ENCODE results near the gene BTNL2. TPM values are rescaled to one million over a fixed set of nuclear protein-coding genes. Genes with fewer than 3 reads are reported as not detected.

Gene BTNL2
- total and polyA plus RNA-seq, 8 donors, result 0.86 to 3.0 (median 1.3) TPM; not detected in 2

DNA sequence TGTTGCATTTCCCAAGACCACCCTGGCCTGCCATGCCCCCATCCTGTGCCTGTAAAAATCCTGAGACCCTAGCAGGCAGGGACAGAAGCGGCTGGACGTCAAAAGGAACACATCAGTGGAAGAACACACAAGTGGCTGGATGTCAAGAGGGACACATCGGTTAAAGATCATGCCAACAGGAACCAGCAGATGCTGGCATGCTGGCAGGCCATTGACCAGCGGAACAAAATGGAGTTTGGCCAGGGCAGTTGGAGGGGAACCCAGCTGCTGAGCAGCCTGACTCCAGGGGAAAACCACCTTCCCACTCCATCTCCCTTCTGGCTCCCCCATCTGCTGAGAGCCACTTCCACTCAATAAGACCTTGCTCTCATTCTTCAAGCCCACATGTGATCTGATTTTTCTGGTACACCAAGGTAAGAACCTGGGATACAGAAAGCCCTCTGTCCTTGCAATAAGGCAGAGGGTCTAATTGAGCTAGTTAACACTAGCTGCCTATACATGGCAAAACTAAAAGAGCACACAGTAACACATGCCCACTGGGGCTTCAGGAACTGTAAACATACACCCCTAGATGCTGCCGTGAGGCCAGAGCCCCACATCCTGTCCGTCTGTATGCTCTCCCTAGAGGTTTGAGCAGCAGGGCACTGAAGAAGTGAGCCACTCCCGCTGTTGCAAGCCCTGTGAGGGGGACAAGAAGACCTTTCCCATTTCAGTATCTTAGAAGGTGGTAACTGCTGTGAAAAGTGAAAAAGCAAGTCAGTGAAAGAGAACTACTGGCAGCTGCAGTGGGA lies 31.0 kb downstream of the BTNL2 start:
- Histone ChIP-seq H3K27ac (no peak overlapping the region), H3K27me3 (no peaks in the 10 kb centered on the region), H3K4me3 (no peak overlapping the region), H3K4me1 (no peaks in the 10 kb centered on the region), H3K36me3 (no peaks in the 10 kb centered on the region), H3K9me3 (no peaks in the 10 kb centered on the region)
- DNase-seq, result no peak
- TF ChIP-seq, protein P1, sequence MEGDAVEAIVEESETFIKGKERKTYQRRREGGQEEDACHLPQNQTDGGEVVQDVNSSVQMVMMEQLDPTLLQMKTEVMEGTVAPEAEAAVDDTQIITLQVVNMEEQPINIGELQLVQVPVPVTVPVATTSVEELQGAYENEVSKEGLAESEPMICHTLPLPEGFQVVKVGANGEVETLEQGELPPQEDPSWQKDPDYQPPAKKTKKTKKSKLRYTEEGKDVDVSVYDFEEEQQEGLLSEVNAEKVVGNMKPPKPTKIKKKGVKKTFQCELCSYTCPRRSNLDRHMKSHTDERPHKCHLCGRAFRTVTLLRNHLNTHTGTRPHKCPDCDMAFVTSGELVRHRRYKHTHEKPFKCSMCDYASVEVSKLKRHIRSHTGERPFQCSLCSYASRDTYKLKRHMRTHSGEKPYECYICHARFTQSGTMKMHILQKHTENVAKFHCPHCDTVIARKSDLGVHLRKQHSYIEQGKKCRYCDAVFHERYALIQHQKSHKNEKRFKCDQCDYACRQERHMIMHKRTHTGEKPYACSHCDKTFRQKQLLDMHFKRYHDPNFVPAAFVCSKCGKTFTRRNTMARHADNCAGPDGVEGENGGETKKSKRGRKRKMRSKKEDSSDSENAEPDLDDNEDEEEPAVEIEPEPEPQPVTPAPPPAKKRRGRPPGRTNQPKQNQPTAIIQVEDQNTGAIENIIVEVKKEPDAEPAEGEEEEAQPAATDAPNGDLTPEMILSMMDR (IDR thresholded peaks at IDR 0.05), result no peak
- no peak for ATAC-seq
- intact Hi-C loops (cut with DNase I), result no loop called here

DNA sequence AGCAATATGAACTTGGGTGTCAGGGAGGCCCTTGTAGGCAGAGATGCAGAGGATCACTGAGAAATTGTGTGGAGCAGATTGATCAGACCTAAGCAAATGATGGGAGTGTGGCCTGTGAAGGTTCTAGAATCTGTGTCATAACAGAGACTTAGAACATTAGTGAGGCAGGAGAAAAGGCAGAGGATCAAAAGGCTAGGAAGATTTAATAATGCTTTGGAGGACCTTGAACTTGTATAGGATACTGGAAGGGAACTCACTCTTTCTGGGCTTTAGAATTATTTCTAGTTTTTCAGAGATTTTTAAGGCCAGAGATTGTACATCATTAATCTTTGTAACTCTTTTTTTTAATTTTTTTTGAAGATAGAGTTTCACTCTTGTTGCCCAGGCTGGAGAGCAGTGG lies 35.2 kb downstream of the BTNL2 start, which contains the start of gene TSBP1:
Gene TSBP1, minus strand, starts transcription at position 101 of the 400 bp plus-strand sequence. CDS start 197 bp downstream, outside the sequence.
- intact Hi-C loops (cut with DNase I), result no loop called here
- TF ChIP-seq, protein P1 (IDR thresholded peaks at IDR 0.05), result no peak
- Histone ChIP-seq H3K36me3 (no peaks in the 10 kb centered on the region), H3K27ac (no peak within 1 kb of the TSS), H3K9me3 (no peaks in the 10 kb centered on the region), H3K4me1 (no peaks in the 10 kb centered on the region), H3K4me3 (no peak within 1 kb of the TSS), H3K27me3 (no peaks in the 10 kb centered on the region)
- ATAC-seq, result no peak
- DNase-seq, result no peak

DNA sequence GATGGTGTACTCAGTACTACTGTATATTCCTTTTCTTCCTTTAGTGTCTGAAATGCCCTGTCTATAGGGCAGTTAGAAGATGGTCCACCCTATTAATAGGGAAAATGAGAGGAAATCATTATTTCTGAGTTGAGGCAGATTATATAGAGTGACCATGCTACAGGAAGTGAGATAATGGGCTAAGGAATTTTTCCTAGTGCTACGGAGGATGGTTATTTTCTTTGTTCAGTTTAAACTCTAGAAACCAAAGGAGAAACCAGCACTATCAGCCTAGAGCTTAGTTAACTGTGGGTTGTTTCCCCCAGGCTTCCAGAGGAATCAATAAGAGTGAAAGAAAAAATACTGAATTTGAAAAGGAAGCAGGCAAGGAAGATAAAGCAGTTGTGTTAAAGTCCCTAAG lies 35.8 kb downstream of the BTNL2 start:
- TF ChIP-seq, protein P1 (IDR thresholded peaks at IDR 0.05), result no peak
- H3K27ac ChIP-seq, result no peak overlapping the region
- no peaks in the 10 kb centered on the region for H3K4me1 ChIP-seq
- no peak for ATAC-seq
- no peaks in the 10 kb centered on the region for H3K9me3 ChIP-seq
- DNase-seq, result no peak
- no peaks in the 10 kb centered on the region for H3K27me3 ChIP-seq
- no peaks in the 10 kb centered on the region for H3K36me3 ChIP-seq
- intact Hi-C loops (cut with DNase I), result no loop called here
- H3K4me3 ChIP-seq, result no peak overlapping the region

DNA sequence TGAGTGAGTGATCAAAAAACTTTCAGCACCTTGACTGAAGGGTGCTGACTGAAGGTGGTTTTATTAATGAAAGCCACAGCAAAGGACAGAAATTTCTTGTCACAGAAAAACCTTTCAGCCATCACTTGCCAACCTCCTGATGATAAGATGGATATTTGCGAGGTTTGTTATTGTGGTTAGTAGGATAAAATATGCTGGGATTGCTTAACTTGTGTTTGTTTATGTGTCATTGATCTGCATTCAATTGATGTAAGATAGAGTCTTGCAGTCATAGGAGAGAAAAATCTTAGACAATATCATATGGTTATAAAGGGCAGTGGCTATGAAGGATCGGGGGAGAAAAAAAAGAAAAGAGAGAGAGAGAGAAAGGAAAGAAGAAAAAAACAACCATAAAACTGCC lies 36.5 kb downstream of the BTNL2 start:
- no peaks in the 10 kb centered on the region for H3K9me3 ChIP-seq
- ATAC-seq (no peak), DNase-seq (no peak)
- H3K27ac ChIP-seq, result no peak overlapping the region
- H3K4me1 ChIP-seq, result no peaks in the 10 kb centered on the region
- H3K4me3 ChIP-seq, result no peak overlapping the region
- no peaks in the 10 kb centered on the region for H3K27me3 ChIP-seq
- no peaks in the 10 kb centered on the region for H3K36me3 ChIP-seq
- intact Hi-C loops (cut with DNase I), result no loop called here
- TF ChIP-seq, protein P1 (IDR thresholded peaks at IDR 0.05), result no peak

DNA sequence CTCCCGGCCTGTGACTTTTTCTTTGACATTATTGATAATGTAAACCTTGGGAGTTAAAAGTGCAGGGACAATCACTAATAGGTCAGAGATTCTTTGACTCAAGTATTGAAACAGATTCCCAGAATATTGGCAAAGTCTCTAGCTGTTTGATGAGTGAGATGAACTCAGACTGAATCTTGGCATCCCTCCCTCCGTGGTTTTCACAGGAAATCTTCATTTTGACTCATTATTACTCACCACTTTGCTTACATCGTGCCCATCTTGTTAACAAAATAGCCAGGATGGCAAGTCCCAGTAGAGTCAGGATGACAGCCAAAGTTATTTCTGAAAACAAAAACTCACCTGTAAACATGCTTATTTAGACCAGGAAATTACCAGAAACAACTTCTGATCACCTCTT lies 37.3 kb downstream of the BTNL2 start:
- DNase-seq, result no peak
- Histone ChIP-seq H3K4me3 (no peak overlapping the region), H3K27ac (no peak overlapping the region), H3K9me3 (no peaks in the 10 kb centered on the region), H3K4me1 (no peaks in the 10 kb centered on the region), H3K36me3 (no peaks in the 10 kb centered on the region), H3K27me3 (no peaks in the 10 kb centered on the region)
- ATAC-seq, result no peak
- TF ChIP-seq, protein P1 (IDR thresholded peaks at IDR 0.05), result no peak
- intact Hi-C loops (cut with DNase I), result no loop called here
